ENCODE data around the gene ADGRV1.
"Not testable (repeated sequence)": the region's sequence is repeated elsewhere in the genome, so short reads cannot be mapped to it uniquely, and the experiment has no call there.

ADGRV1 gene

DNA sequence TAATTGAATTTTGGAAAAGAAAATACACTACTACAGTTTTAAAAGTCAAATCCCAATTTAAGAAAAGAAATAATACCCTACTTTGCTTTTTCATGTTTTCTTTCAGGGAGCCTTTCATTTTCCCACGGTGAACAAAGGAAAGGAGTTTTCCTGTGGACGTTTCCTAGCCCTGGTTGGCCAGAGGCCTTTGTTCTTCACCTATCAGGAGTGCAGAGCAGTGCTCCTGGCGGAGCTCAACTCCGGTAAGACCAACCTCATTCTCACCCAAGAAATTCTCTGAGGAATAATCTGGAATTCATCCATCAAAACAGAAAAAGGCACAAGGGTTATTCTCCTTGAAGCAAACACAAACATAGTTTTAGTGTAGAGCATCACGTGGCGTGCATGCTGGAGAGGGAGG, 248.9 kb downstream of the ADGRV1 start:
- in situ Hi-C loops (cut with MboI; ENCODE audit: low sequenced_read_pairs, unreplicated experiment), result no loop called here
- DNase-seq (ENCODE audit: low spot score), result no peak
- TF ChIP-seq, protein P1, sequence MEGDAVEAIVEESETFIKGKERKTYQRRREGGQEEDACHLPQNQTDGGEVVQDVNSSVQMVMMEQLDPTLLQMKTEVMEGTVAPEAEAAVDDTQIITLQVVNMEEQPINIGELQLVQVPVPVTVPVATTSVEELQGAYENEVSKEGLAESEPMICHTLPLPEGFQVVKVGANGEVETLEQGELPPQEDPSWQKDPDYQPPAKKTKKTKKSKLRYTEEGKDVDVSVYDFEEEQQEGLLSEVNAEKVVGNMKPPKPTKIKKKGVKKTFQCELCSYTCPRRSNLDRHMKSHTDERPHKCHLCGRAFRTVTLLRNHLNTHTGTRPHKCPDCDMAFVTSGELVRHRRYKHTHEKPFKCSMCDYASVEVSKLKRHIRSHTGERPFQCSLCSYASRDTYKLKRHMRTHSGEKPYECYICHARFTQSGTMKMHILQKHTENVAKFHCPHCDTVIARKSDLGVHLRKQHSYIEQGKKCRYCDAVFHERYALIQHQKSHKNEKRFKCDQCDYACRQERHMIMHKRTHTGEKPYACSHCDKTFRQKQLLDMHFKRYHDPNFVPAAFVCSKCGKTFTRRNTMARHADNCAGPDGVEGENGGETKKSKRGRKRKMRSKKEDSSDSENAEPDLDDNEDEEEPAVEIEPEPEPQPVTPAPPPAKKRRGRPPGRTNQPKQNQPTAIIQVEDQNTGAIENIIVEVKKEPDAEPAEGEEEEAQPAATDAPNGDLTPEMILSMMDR (IDR thresholded peaks at IDR 0.05; ENCODE audit: borderline replicate concordance, control extremely low read depth, extremely low read depth, insufficient read depth, missing control alignments), result no peak

DNA sequence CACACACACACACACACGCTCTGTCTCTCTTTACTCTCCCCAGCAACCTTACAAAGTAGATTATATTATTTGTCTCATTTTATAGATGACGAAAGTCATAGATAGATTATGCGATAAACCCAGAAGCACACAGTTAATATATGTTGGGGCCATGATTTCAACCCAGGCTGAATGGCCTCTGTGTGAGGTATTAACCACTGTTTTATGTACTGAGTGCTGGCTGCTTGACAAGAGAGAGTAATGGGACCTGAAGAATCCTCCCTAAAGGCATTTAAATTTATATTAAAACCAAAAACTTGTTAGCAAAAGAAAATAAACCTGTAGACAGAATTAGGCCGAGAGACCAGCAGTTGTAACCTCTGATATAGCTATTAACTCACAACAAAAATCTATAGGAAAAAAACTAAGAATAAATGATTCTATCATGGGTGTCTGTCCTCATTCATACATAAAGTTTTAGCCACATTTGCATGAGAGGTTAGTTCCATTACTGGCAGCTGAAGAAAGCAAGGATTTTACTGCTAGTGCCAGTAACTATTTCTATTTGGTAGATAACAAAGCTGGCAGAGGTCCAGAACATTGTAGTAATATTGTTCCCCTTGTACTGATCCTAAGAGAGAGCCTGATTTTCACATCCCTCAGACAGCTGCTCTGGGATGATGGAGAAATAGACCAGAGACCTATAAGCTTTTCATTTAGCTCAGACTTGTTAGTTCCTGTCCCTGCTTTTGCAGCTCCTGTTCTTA, 250.9 kb downstream of the ADGRV1 start:
- no peak for DNase-seq (ENCODE audit: low spot score)
- TF ChIP-seq, protein P1 (IDR thresholded peaks at IDR 0.05; ENCODE audit: borderline replicate concordance, control extremely low read depth, extremely low read depth, insufficient read depth, missing control alignments), result no peak
- in situ Hi-C loops (cut with MboI; ENCODE audit: low sequenced_read_pairs, unreplicated experiment), result no loop called here

DNA sequence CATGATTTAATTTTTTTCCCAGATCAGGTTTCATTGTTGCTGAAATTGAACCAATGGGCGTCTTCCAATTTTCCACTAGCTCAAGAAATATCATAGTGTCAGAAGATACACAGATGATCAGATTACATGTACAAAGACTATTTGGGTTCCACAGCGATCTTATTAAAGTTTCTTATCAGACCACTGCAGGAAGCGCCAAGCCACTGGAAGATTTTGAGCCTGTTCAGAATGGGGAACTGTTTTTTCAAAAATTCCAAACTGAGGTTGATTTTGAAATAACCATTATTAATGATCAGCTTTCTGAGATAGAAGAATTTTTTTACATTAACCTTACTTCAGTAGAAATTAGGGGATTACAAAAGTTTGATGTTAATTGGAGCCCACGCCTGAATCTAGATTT, 251.6 kb downstream of the ADGRV1 start:
- no peak for DNase-seq (ENCODE audit: low spot score)
- TF ChIP-seq, protein P1 (IDR thresholded peaks at IDR 0.05; ENCODE audit: borderline replicate concordance, control extremely low read depth, extremely low read depth, insufficient read depth, missing control alignments), result no peak
- in situ Hi-C loops (cut with MboI; ENCODE audit: low sequenced_read_pairs, unreplicated experiment), result no loop called here

DNA sequence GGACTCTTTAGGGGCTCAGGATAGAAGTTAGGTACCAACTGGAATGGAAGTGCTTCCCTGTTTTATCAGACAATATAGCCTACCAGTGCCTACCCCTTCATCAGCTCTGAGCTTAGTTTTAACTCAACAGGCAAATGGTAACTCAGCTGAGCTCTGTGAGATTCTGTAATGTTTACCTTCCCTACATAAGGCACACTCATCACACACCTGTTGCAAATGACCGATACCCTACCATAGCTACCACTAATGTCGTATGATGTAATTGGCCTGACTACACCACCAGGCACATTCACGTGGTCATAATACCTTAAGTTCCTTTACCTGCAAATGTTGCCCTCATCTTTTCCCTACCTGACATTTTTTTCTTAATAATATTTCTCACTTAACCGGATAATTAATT, 254.8 kb downstream of the ADGRV1 start:
- DNase-seq (ENCODE audit: low spot score), result no peak
- in situ Hi-C loops (cut with MboI; ENCODE audit: low sequenced_read_pairs, unreplicated experiment), result no loop called here
- TF ChIP-seq, protein P1 (IDR thresholded peaks at IDR 0.05; ENCODE audit: borderline replicate concordance, control extremely low read depth, extremely low read depth, insufficient read depth, missing control alignments), result no peak

DNA sequence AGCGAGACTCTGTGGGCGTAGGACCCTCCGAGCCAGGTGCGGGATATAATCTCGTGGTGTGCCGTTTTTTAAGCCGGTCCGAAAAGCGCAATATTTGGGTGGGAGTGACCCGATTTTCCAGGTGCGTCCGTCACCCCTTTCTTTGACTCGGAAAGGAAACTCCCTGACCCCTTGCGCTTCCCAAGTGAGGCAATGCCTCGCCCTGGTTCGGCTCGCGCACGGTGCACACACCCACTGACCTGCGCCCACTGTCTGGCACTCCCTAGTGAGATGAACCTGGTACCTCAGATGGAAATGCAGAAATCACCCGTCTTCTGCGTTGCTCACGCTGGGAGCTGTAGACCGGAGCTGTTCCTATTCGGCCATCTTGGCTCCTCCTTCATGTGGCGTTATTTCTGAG, 263.5 kb downstream of the ADGRV1 start:
- in situ Hi-C loops (cut with MboI; ENCODE audit: low sequenced_read_pairs, unreplicated experiment); DNase-seq (ENCODE audit: low spot score): not testable (repeated sequence)

DNA sequence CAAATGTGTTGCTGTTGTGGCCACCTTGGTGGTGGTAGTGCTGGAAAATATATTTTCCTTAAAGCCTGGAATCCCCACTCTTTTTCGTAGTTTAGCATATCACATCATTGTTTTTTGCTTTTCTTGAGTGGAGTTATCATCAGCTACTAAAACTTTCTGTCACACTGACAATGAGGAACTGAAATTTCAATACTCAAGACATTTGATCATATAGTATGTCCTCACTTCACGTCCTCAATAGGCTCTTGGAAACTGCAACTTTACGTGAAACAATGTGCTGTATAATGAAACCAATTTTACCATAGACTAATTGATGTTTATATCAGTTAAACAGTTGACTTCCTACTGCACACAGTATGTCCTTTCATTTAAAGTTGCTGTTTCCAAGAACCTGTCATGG, 265.8 kb downstream of the ADGRV1 start:
- in situ Hi-C loops (cut with MboI; ENCODE audit: low sequenced_read_pairs, unreplicated experiment), result no loop called here
- TF ChIP-seq, protein P1 (IDR thresholded peaks at IDR 0.05; ENCODE audit: borderline replicate concordance, control extremely low read depth, extremely low read depth, insufficient read depth, missing control alignments), result no peak
- DNase-seq (ENCODE audit: low spot score), result no peak

DNA sequence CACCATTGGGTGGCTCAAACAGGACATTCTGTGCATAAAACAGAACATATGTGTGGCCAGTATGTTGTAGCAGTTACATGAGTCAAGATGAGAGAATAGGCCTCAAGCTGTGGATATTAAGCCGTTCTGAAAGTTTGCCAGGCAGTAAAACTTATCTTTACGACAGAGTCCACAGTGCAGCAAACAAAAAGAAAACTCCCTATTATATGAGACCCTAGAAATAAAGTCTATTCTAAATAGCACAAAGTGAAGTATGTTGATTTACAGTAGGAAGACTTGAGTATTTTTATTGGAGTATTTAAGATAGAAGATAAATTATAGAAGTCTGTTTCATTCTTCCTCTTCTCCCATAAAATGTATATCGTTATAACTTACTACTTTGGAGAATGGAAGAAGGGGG, 271.5 kb downstream of the ADGRV1 start:
- TF ChIP-seq, protein P1 (IDR thresholded peaks at IDR 0.05; ENCODE audit: borderline replicate concordance, control extremely low read depth, extremely low read depth, insufficient read depth, missing control alignments), result no peak
- DNase-seq (ENCODE audit: low spot score), result no peak
- in situ Hi-C loops (cut with MboI; ENCODE audit: low sequenced_read_pairs, unreplicated experiment), result no loop called here

Measured in GM13976 (cell line).